Pericardium fibroblast (primary cell): Measurements from ENCODE around the gene SEC31A. TPM values are rescaled to one million over a fixed set of nuclear protein-coding genes. Genes with fewer than 3 reads are reported as not detected.

Experiments
- total RNA-seq: library from RNA; depleted of rRNA; stranded (reverse); fragments of >200 nt; gene quantifications from 2 replicates; pipeline ENCODE4 v1.2.3, GENCODE V29; 2015

SEC31A gene
- 230 and 234 TPM in 2 replicates for total RNA-seq

GRCh38 chr4:82890901-82891706, at the start of gene SEC31A:
SEC31A (minus strand) TSS chr4:82891153; CDS start chr4:82881936, 9,217 bp downstream.

GRCh38 chr4:82900411-82901182, 9.6 kb upstream of the SEC31A start, which contains the start of gene THAP9:
THAP9 (plus strand) TSS chr4:82900735; CDS start chr4:82900803, 68 bp downstream.

GRCh38 chr4:82798168-82799005, 92.6 kb downstream of the SEC31A start, which contains the start of gene SCD5:
SCD5 (minus strand) TSS chr4:82798796; CDS start chr4:82798537, 259 bp downstream.

Other genes with a start within 250 kb of the SEC31A start
- gene SCD5, start 92.4 kb downstream of the SEC31A start, total RNA-seq: 13.9 and 16.8 TPM in 2 replicates
- gene THAP9, start 9.6 kb upstream of the SEC31A start, total RNA-seq: 1.6 and 3.2 TPM in 2 replicates
- gene LIN54, start 119.7 kb upstream of the SEC31A start, total RNA-seq: 4.4 and 11.0 TPM in 2 replicates
- 32.0 and 38.0 TPM in 2 replicates for gene COPS4, start 144.0 kb upstream of the SEC31A start, total RNA-seq
- gene PLAC8, start 223.6 kb upstream of the SEC31A start, total RNA-seq: 0.17 TPM in 1 of 2 replicates, not detected in the other